Dermis microvascular lymphatic vessel endothelial cell (primary cell): Measurements from ENCODE around the gene CROCC2. TPM values are rescaled to one million over a fixed set of nuclear protein-coding genes. Genes with fewer than 3 reads are reported as not detected.

Experiments used
- DNase-seq, 2 donors: peaks; one replicate each; pipeline versions ENCODE4 v3.0.0 to v3.0.0-alpha.2; 2010; ENCODE audit warnings: low read depth in 2 of 2
- total RNA-seq: library from RNA; depleted of rRNA; stranded (reverse); fragments of >200 nt; gene quantifications from 2 replicates; pipeline ENCODE4 v1.2.1, GENCODE V29; 2014

The CROCC2 gene
- total RNA-seq, 1 donor from 2014 or later: not detected

DNA sequence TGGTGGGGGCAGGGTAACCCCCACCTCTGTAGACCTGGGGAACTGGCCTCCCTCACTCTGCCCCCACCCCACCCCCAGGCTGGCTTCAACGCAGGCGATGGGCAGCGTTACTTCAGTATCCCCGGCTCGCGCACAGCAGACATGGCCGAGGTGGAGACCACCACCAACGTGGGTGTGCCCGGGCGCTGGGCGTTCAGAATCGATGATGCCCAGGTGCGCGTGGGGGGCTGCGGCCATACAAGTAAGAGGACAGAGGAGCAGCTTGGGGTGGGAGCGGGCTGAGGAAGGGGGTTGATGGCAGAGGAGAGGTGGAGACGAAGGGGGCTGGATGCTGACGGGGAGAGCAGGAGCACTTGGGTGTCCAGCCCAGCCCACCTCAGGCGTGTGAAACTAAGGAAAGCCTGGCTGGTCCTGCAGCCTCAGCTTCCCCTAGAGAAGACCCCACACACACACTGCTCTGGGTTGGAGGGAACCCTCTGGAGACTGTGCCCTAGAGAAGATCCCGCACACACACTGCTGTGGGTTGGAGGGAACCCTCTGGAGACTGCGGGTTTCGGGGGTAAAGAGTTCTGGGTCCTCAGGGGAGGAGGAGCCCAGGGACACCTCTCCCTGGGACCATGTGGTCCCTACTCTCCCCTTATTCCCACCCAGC, 128.5 kb downstream of the CROCC2 start:
- DNase-seq: no peak

DNA sequence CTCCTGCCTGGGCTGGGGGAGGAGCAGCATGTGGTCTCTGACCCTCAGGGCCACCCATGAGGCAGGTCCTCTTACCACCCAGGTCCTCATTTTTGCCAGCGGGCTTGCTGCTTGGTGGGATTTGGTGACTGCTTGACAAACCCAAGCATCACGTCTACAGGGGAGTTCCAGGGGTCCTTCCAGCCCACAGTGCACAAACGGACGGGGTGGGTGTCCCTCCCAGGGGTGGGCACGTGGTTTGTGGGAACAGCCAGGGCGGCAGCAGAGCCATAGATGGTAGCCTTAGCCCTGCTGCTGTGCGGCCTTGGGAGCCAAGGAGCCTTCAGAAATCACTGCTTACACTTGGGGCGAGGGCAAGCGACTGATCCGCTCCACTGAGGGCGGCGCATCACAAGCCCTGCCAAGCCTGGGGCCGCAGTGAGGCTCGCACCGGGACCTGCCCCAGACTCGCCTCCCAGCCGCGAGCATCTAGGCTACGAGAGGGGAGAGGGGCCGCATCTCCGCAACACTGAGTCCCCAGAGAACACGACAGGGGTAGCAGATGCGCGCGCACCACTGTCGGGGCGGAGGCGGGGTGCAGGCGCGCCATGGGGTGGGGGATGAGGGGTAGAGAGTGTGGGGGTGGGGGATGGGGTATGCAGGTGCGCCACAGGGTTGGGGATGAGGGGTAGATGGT, 129.1 kb downstream of the CROCC2 start:
- no peak for DNase-seq

DNA sequence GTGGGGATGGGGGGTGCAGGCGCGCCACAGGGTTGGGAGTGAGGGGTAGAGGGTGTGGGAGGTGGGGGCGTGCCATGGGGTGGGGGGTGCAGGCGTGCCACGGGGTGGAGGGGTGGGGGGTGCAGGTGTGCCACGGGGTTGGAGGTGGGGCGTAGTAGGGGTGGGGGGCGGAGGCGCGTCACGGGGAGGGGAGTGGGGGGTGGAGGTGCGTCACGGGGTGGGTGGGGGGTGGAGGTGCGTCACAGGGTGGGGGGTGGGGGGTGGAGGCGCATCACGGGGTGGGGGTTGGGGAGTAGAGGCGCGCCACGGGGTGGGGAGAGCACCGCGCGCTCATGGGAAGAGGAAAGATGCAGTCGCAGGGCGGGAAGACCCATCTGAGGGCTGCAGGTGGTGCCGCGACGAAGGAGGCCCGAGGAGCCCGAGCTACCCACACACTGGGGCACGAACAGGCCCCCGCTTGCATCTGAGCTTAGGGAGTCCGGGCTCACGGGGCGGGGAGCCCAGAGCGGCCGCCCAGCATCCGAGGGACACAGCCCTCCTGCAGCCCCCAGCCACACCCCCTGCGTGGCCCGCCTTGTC, 129.8 kb downstream of the CROCC2 start:
- no peak for DNase-seq

DNA sequence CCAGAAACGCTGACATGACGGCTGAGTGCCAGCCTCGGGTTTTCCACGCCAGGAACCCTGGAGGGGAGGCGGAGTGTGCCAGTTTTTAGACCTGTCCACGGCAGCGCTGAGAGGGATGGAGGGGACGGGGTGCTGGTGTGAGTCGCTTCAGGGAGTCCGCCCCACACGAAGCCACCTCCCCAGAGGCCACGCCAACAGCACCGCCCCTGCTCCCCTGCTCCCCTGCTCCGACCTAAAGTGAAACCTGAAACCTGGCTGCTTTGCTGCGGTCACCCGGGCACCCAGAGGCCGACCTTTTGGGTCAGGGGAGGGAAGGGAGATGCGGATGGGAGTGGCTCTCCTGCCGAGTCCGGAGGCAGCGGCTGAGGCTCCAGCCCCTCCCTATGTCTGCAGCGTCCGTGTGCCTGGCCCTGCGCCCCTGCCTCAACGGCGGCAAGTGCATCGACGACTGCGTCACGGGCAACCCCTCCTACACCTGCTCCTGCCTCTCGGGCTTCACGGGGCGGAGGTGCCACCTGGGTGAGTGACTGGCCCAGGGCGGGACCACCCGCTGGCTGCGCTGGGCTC, 130.3 kb downstream of the CROCC2 start:
- DNase-seq: no peak

DNA sequence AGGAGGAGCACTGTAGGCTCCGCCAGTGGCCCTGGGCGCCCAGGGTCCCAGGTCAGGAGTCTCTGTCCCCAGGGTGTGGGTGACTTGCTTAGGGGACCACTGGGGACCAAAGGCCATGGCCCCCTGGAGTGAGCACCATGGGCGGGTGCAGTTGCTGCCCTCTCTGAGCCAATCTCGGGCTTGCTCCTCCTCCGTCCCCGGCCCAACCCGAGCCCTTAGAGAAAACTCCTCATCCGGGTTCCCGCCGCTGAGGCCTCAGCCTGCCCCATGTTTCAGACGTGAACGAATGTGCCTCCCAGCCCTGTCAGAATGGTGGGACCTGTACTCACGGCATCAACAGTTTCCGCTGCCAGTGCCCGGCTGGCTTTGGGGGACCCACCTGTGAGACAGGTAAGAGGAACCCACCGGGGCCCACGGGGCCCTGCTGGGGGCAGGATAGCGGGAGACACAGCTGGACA, 130.9 kb downstream of the CROCC2 start:
- DNase-seq: no peak

DNA sequence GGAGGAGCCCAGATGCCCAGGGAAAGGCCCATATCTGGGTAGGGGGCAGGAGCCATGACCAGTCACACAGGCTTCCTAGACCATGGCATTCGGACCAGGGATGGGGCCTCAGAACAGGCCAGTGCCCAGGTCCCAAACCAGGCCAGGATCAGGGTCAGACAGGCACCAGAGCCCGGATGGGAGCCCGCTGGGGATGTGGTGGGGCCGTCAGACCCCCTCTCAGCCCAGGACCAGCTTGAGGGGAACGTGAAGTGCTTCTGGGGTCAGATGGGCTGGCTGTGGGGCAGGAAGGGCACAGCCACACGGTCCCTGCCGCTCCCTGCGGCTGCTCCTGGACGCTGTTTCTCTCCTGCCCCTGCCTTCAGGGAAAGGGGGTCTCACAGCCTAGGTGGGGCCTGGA, 131.4 kb downstream of the CROCC2 start:
- DNase-seq: no peak

DNA sequence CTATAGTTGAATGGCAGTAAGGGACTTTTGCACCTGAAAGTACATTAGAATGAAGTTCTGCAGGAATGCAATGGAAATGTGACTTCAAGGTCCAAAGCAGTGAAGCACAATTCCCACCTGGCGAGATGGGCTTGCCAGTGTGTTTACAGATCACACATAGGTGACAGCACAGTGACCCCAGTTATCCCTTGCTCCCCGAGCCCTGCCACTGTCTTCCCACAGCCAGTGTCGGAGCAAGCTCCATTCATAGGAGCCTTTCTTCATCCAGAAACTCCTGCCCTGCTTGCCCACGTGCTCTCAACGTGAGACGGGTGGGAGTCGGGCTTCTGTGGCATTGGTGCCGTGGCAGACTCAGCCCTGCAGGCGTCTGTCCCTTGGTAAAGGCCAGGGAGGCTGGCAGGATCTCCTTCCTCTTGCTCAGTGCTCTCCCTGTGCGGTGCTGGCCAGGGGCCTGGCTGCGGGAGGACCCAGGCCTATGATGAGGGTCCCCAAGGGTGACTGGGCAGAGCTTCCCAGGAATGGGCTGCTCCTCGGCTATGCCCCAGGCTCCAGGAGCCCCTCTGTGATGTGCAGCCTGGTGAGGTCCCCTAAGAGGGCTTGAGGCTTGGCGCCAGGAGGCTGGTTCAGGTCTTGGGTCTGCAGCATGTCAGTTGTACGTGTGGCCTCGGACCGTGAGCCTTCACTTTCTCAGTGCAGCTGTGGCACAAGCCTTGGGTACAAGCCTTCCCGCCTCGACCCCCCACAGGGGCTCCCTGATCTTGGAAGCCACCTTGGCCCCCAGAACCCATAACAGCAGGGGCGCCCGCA, 132.4 kb downstream of the CROCC2 start:
- no peak for DNase-seq

DNA sequence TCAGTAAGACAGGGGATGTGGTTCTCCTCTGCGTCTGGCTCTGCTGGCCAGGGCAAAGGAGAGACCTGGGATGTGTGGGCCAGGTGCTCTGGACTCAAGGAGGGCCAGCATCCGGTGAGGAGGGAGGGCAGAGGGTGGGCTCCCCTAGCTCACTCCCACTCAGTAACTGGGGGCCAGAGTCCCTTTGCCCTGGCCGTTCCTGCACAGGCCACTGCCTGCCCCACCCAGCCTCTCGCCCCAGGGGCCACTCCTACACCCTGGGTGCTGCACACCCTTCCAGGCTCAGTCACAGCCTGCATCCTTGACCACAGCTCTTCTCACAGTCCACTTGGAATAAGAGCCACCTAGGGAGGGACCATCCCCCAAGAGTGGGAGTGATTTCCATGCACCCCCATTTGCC, 133.3 kb downstream of the CROCC2 start:
- no peak for DNase-seq

DNA sequence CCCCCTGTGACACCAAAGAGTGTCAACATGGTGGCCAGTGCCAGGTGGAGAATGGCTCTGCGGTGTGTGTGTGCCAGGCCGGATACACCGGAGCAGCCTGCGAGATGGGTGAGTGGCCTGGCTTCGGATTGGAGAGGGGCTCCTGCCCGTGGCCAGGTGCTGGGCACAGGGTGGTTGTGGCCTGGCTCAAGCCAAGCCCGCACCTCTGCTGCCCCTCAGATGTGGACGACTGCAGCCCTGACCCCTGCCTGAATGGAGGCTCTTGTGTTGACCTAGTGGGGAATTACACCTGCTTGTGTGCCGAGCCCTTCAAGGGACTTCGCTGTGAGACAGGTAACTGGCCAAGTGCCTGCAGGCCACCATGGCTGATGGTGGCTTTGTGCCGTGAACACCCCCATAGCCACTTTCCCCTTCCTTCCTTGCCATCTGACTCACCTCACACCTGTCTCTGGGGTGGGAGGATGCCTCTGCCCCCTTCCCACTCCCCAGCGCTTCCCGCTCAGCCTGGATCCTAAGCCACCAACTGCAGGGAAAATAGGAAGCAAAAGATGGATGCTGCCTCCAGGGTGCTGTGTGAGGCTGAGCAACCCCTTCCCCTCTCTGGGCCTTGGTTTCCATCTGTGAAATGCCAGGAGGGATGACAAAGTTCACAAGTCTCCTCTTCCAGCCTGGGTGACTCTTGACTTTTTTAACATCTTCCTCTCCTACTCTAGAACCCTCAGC, 134.1 kb downstream of the CROCC2 start:
- DNase-seq: no peak

DNA sequence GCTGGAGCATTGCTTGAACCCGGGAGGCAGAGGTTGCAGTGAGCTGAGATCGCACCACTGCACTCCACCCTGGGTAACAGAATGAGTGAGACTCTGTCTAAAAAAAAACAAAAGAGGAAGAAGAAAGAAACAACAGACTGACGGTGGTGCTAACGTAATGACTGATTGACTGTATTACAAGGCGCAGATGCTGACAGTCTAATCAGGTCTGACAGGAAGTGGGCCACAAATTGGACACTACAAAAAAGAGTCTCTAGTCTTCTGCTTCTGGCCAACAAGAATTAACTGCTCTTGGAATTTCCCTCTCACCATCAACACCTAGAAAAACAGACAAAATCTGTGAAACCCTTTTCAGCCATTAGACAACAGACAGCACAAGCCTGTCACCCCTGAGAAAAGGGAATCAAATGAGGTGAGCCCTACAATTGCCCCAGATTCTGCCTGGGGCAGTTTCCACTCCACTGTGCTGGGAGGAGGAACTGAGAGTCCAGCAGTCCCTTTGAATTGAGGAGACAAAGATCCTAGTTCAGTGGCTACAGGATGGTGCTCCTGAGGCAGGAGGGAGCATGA, 135.5 kb downstream of the CROCC2 start:
- DNase-seq: no peak

Other genes with a start within 250 kb of the CROCC2 start
- not detected in 2 replicates for gene AQP12B, start 223.5 kb upstream of the CROCC2 start, total RNA-seq
- not detected in 2 replicates for gene AQP12A, start 214.5 kb upstream of the CROCC2 start, total RNA-seq
- under 0.01 TPM in 2 replicates for gene KIF1A, start 86.1 kb upstream of the CROCC2 start, total RNA-seq
- gene AGXT, start 37.5 kb upstream of the CROCC2 start, total RNA-seq: not detected in 2 replicates
- gene MAB21L4, start 10.2 kb upstream of the CROCC2 start, total RNA-seq: not detected in 2 replicates
- 8.6 and 25.3 TPM in 2 replicates for gene SNED1, start 92.3 kb downstream of the CROCC2 start, total RNA-seq
- 28.2 and 33.1 TPM in 2 replicates for gene MTERF4, start 196.0 kb downstream of the CROCC2 start, total RNA-seq
- gene PASK, start 243.1 kb downstream of the CROCC2 start, total RNA-seq: 5.8 and 13.0 TPM in 2 replicates
- gene PPP1R7, start 244.1 kb downstream of the CROCC2 start, total RNA-seq: 45.0 and 50.5 TPM in 2 replicates